ENCODE results near the gene SDK1.

Gene SDK1

GRCh38 chr7:3495954-3496353 is 194.9 kb downstream of the SDK1 start:
- H3K27ac ChIP-seq (ENCODE audit: low read depth, low read length) = no peak overlapping the region
- H3K9ac ChIP-seq (ENCODE audit: low read length in 5 of 5) = no peak overlapping the region
- no peaks in the 10 kb centered on the region for H3K36me3 ChIP-seq (ENCODE audit: control insufficient read depth in 5 of 5, insufficient read depth in 5 of 5, low read length in 5 of 5)
- peaks cover 0 to 11% (median 8%) of the 10 kb centered on the region in 5 donors for H3K9me3 ChIP-seq (ENCODE audit: control insufficient read depth in 5 of 5, low read length in 5 of 5)
- H3K4me3 ChIP-seq (ENCODE audit: low read depth in 1 of 5, low read length in 5 of 5) = no peak overlapping the region
- H3K27me3 ChIP-seq (ENCODE audit: control insufficient read depth in 5 of 5, insufficient read depth in 4 of 5, low read length in 5 of 5) = no peaks in the 10 kb centered on the region
- H3K4me1 ChIP-seq (ENCODE audit: control insufficient read depth in 5 of 5, insufficient read depth in 5 of 5, low read length in 5 of 5) = peaks cover 0 to 6% (median 0%) of the 10 kb centered on the region in 5 donors

DNA sequence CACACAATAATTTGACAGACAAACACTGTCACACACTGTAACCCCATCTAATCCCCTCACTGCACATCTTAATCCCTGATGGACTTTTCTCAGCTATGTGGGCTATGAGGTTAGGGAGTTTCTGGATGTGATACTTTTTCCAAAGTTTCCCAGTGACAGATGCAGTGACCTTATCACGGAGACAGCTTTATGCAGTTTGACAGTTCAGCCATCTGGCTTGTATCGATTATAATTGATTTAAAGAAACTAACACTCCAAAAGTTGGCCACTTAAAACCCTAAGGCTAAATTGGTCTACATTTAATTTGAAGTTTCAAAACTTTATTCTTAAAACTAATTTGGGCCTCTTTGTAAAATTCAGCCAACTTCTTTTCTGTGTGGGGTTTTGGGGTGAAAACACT is 196.7 kb downstream of the SDK1 start:
- H3K27me3 ChIP-seq (ENCODE audit: control insufficient read depth in 5 of 5, insufficient read depth in 4 of 5, low read length in 5 of 5) = no peaks in the 10 kb centered on the region
- H3K27ac ChIP-seq (ENCODE audit: low read depth, low read length) = no peak overlapping the region
- no peaks in the 10 kb centered on the region for H3K36me3 ChIP-seq (ENCODE audit: control insufficient read depth in 5 of 5, insufficient read depth in 5 of 5, low read length in 5 of 5)
- peaks cover 0 to 12% (median 11%) of the 10 kb centered on the region in 5 donors for H3K9me3 ChIP-seq (ENCODE audit: control insufficient read depth in 5 of 5, low read length in 5 of 5)
- H3K9ac ChIP-seq (ENCODE audit: low read length in 5 of 5) = no peak overlapping the region
- H3K4me3 ChIP-seq (ENCODE audit: low read depth in 1 of 5, low read length in 5 of 5) = no peak overlapping the region
- peaks cover 0 to 6% (median 0%) of the 10 kb centered on the region in 5 donors for H3K4me1 ChIP-seq (ENCODE audit: control insufficient read depth in 5 of 5, insufficient read depth in 5 of 5, low read length in 5 of 5)

GRCh38 chr7:3501671-3502070 is 200.6 kb downstream of the SDK1 start:
- H3K27me3 ChIP-seq (ENCODE audit: control insufficient read depth in 5 of 5, insufficient read depth in 4 of 5, low read length in 5 of 5) = no peaks in the 10 kb centered on the region
- no peaks in the 10 kb centered on the region for H3K4me1 ChIP-seq (ENCODE audit: control insufficient read depth in 5 of 5, insufficient read depth in 5 of 5, low read length in 5 of 5)
- no peak overlapping the region for H3K4me3 ChIP-seq (ENCODE audit: low read depth in 1 of 5, low read length in 5 of 5)
- no peak overlapping the region for H3K9ac ChIP-seq (ENCODE audit: low read length in 5 of 5)
- H3K27ac ChIP-seq (ENCODE audit: low read depth, low read length) = no peak overlapping the region
- H3K36me3 ChIP-seq (ENCODE audit: control insufficient read depth in 5 of 5, insufficient read depth in 5 of 5, low read length in 5 of 5) = no peaks in the 10 kb centered on the region
- H3K9me3 ChIP-seq (ENCODE audit: control insufficient read depth in 5 of 5, low read length in 5 of 5) = peaks cover 0 to 24% (median 15%) of the 10 kb centered on the region in 5 donors

DNA sequence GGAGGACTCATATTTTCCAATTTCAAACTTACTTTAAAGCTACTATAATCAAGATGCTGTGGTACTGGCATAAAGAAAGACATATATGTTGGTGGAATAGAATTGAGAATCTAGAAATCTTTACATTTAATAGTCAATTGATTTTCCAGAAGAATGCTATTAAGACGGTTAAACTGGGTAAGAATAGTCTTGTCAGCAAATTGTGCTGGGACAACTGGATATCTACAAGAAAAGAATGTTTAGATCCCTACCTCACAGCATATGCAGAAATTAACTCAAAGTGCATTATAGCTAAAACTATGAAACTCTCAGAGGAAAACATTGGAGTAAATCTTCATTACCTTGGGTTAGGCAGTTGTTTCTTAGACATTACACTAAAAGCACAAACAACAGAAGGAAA is 203.3 kb downstream of the SDK1 start:
- Histone ChIP-seq H3K27ac (ENCODE audit: low read depth, low read length) (no peak overlapping the region), H3K27me3 (ENCODE audit: control insufficient read depth in 5 of 5, insufficient read depth in 4 of 5, low read length in 5 of 5) (no peaks in the 10 kb centered on the region), H3K4me1 (ENCODE audit: control insufficient read depth in 5 of 5, insufficient read depth in 5 of 5, low read length in 5 of 5) (no peaks in the 10 kb centered on the region), H3K9me3 (ENCODE audit: control insufficient read depth in 5 of 5, low read length in 5 of 5) (peaks cover 0 to 24% (median 15%) of the 10 kb centered on the region in 5 donors), H3K4me3 (ENCODE audit: low read depth in 1 of 5, low read length in 5 of 5) (no peak overlapping the region), H3K36me3 (ENCODE audit: control insufficient read depth in 5 of 5, insufficient read depth in 5 of 5, low read length in 5 of 5) (no peaks in the 10 kb centered on the region), H3K9ac (ENCODE audit: low read length in 5 of 5) (no peak overlapping the region)

DNA sequence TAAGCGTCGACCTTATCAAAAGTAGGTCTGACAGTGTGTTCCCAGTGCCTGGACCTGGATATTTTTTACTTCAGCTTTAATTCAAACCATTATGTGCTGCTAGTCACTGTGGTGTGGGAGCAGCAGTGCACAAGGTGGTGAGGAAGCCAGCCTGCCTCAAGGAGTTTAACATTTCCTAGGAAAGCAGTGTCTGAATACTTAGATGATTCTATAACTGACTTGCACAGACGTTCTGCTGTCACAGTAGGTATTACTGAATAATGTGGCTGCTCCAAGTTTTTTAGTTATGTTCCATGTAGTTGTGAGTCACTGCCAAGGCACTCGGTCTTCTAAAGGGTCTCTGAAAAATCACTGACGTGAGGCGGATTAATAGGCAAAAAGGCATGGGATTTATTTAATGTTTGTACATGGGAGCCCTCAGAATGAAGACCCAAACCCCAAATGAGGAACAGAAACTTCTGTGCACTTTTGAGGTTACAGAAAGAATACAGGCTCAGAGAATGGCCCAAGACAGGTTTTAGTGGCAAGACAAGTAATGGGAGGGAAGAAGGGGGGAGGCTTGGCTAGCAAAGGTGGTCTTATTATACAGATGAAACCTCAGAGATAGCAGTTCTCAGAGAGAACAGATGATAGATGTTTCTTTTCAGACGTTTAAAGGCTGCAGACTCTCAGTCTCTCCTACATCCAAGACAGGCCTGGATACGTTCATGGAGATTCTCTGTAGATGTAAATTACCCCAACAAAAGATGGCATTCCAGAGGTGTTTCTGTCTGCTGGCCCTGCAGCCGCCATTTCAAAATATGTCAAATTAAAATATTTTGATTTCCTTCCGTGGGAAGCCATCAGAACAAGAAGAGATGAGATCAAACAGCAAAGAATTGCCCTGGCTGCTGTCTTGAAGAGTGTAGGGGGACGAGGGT is 209.3 kb downstream of the SDK1 start:
- no peaks in the 10 kb centered on the region for H3K4me1 ChIP-seq (ENCODE audit: control insufficient read depth in 5 of 5, insufficient read depth in 5 of 5, low read length in 5 of 5)
- H3K36me3 ChIP-seq (ENCODE audit: control insufficient read depth in 5 of 5, insufficient read depth in 5 of 5, low read length in 5 of 5) = no peaks in the 10 kb centered on the region
- H3K4me3 ChIP-seq (ENCODE audit: low read depth in 1 of 5, low read length in 5 of 5) = no peak overlapping the region
- no peak overlapping the region for H3K27ac ChIP-seq (ENCODE audit: low read depth, low read length)
- peaks cover 0 to 7% (median 4%) of the 10 kb centered on the region in 5 donors for H3K9me3 ChIP-seq (ENCODE audit: control insufficient read depth in 5 of 5, low read length in 5 of 5)
- H3K27me3 ChIP-seq (ENCODE audit: control insufficient read depth in 5 of 5, insufficient read depth in 4 of 5, low read length in 5 of 5) = no peaks in the 10 kb centered on the region
- no peak overlapping the region for H3K9ac ChIP-seq (ENCODE audit: low read length in 5 of 5)

GRCh38 chr7:3517344-3517743 is 216.3 kb downstream of the SDK1 start:
- no peak overlapping the region for H3K4me3 ChIP-seq (ENCODE audit: low read depth in 1 of 5, low read length in 5 of 5)
- no peaks in the 10 kb centered on the region for H3K36me3 ChIP-seq (ENCODE audit: control insufficient read depth in 5 of 5, insufficient read depth in 5 of 5, low read length in 5 of 5)
- H3K9me3 ChIP-seq (ENCODE audit: control insufficient read depth in 5 of 5, low read length in 5 of 5) = no peaks in the 10 kb centered on the region
- H3K27ac ChIP-seq (ENCODE audit: low read depth, low read length) = no peak overlapping the region
- H3K9ac ChIP-seq (ENCODE audit: low read length in 5 of 5) = no peak overlapping the region
- H3K27me3 ChIP-seq (ENCODE audit: control insufficient read depth in 5 of 5, insufficient read depth in 4 of 5, low read length in 5 of 5) = no peaks in the 10 kb centered on the region
- no peaks in the 10 kb centered on the region for H3K4me1 ChIP-seq (ENCODE audit: control insufficient read depth in 5 of 5, insufficient read depth in 5 of 5, low read length in 5 of 5)

DNA sequence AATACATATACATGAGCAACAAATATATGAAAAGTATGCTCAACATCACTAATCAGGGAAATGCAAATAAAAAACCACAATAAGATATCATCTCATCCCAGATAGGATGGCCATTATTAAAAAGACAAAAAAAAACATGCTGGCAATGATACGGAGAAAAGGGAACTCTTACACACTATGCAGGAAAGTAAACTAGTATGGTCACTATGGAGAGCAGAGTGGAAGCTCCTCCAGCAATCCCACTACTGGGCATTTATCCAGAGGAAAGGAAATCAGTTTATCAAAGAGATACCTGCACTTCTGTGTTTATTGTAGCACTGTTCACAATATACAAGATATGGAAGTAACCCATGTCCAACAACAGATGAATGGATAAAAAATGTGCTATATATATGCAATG is 217.5 kb downstream of the SDK1 start:
- H3K27me3 ChIP-seq (ENCODE audit: control insufficient read depth in 5 of 5, insufficient read depth in 4 of 5, low read length in 5 of 5) = no peaks in the 10 kb centered on the region
- H3K27ac ChIP-seq (ENCODE audit: low read depth, low read length) = no peak overlapping the region
- H3K9ac ChIP-seq (ENCODE audit: low read length in 5 of 5) = no peak overlapping the region
- no peaks in the 10 kb centered on the region for H3K4me1 ChIP-seq (ENCODE audit: control insufficient read depth in 5 of 5, insufficient read depth in 5 of 5, low read length in 5 of 5)
- no peaks in the 10 kb centered on the region for H3K9me3 ChIP-seq (ENCODE audit: control insufficient read depth in 5 of 5, low read length in 5 of 5)
- H3K4me3 ChIP-seq (ENCODE audit: low read depth in 1 of 5, low read length in 5 of 5) = no peak overlapping the region
- no peaks in the 10 kb centered on the region for H3K36me3 ChIP-seq (ENCODE audit: control insufficient read depth in 5 of 5, insufficient read depth in 5 of 5, low read length in 5 of 5)

DNA sequence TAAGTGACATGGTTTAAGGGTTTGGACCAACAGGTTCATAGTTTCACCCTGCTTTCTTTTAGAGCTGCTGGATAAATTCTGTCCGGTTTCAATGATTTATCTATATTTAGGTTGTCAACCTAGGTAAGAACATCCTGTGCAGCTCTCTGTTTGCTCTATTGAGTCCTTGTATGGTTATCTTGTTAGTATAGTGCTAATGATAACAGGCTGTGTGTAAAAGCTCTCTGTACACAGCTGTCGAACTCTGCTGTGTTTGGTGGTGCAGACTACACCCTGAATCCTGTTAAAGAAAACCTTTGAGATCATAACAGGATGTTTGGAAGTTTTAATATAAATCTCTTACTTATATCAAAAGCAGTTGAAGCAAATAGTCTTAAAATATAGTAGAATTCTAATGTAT is 219.2 kb downstream of the SDK1 start:
- H3K36me3 ChIP-seq (ENCODE audit: control insufficient read depth in 5 of 5, insufficient read depth in 5 of 5, low read length in 5 of 5) = no peaks in the 10 kb centered on the region
- H3K27ac ChIP-seq (ENCODE audit: low read depth, low read length) = no peak overlapping the region
- no peaks in the 10 kb centered on the region for H3K4me1 ChIP-seq (ENCODE audit: control insufficient read depth in 5 of 5, insufficient read depth in 5 of 5, low read length in 5 of 5)
- no peak overlapping the region for H3K4me3 ChIP-seq (ENCODE audit: low read depth in 1 of 5, low read length in 5 of 5)
- H3K27me3 ChIP-seq (ENCODE audit: control insufficient read depth in 5 of 5, insufficient read depth in 4 of 5, low read length in 5 of 5) = no peaks in the 10 kb centered on the region
- H3K9me3 ChIP-seq (ENCODE audit: control insufficient read depth in 5 of 5, low read length in 5 of 5) = no peaks in the 10 kb centered on the region
- H3K9ac ChIP-seq (ENCODE audit: low read length in 5 of 5) = no peak overlapping the region

DNA sequence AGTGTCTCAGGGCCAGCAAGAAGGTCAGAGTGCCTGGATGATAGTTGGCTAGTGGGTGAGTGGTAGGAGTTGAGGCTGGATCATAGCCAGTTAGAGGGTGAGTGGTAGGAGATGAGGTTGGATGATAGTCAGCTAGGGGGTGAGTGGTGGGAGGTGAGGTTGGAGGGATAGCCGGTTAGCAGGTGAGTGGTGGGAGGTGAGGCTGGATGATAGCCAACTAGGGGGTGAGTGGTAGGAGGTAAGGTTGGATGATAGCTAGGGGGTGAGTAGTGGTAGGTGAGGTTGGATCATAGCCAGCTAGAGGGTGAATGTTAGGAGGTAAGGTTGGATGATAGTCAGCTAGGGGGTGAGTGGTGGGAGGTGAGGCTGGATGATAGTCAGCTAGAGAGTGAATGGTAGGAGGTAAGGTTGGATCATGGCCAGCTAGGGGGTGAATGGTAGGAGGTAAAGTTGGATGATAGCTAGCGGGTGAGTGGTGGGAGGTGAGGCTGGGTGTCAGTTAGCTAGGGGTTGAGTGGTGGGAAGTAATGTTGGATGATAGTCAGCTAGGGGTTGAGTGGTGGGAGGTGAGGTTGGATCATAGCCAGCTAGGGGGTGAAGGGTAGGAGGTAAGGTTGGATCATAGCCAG is 226.6 kb downstream of the SDK1 start:
- no peaks in the 10 kb centered on the region for H3K9me3 ChIP-seq (ENCODE audit: control insufficient read depth in 5 of 5, low read length in 5 of 5)
- H3K4me3 ChIP-seq (ENCODE audit: low read depth in 1 of 5, low read length in 5 of 5) = no peak overlapping the region
- no peaks in the 10 kb centered on the region for H3K27me3 ChIP-seq (ENCODE audit: control insufficient read depth in 5 of 5, insufficient read depth in 4 of 5, low read length in 5 of 5)
- no peak overlapping the region for H3K9ac ChIP-seq (ENCODE audit: low read length in 5 of 5)
- no peak overlapping the region for H3K27ac ChIP-seq (ENCODE audit: low read depth, low read length)
- H3K4me1 ChIP-seq (ENCODE audit: control insufficient read depth in 5 of 5, insufficient read depth in 5 of 5, low read length in 5 of 5) = no peaks in the 10 kb centered on the region
- no peaks in the 10 kb centered on the region for H3K36me3 ChIP-seq (ENCODE audit: control insufficient read depth in 5 of 5, insufficient read depth in 5 of 5, low read length in 5 of 5)

GRCh38 chr7:3533040-3533439 is 232.0 kb downstream of the SDK1 start:
- Histone ChIP-seq H3K27ac (ENCODE audit: low read depth, low read length) (no peak overlapping the region), H3K4me3 (ENCODE audit: low read depth in 1 of 5, low read length in 5 of 5) (no peak overlapping the region), H3K9ac (ENCODE audit: low read length in 5 of 5) (no peak overlapping the region), H3K9me3 (ENCODE audit: control insufficient read depth in 5 of 5, low read length in 5 of 5) (no peaks in the 10 kb centered on the region), H3K36me3 (ENCODE audit: control insufficient read depth in 5 of 5, insufficient read depth in 5 of 5, low read length in 5 of 5) (no peaks in the 10 kb centered on the region), H3K27me3 (ENCODE audit: control insufficient read depth in 5 of 5, insufficient read depth in 4 of 5, low read length in 5 of 5) (no peaks in the 10 kb centered on the region), H3K4me1 (ENCODE audit: control insufficient read depth in 5 of 5, insufficient read depth in 5 of 5, low read length in 5 of 5) (no peaks in the 10 kb centered on the region)

All from subcutaneous abdominal adipose tissue (tissue), 5 donors.